Thyroid gland (tissue), 4 donors: ENCODE measurements around the gene KIF13A.

Source experiments
- POLR2A ChIP-seq, 2 donors: fragments of 450-650 bp; IDR thresholded peaks; one replicate each; pipeline ENCODE4 v1.6.1; 2017; ENCODE audit warnings: antibody characterized with exemption in 2 of 2, mild to moderate bottlenecking in 2 of 2, moderate library complexity in 1 of 2
- TF ChIP-seq, protein P1 (sequence below), 6 experiments: fragments of 200-600 bp in 3 of 6; fragments of 450-650 bp in 3 of 6; sonication (generic) in 3 of 6; IDR thresholded peaks; one replicate each; pipeline ENCODE4 v1.5.1; 2016 to 2019; ENCODE audit warnings: antibody characterized with exemption in 6 of 6, mild to moderate bottlenecking in 2 of 6, inconsistent platforms in 1 of 6, moderate library complexity in 1 of 6

- TF ChIP-seq, protein P1, sequence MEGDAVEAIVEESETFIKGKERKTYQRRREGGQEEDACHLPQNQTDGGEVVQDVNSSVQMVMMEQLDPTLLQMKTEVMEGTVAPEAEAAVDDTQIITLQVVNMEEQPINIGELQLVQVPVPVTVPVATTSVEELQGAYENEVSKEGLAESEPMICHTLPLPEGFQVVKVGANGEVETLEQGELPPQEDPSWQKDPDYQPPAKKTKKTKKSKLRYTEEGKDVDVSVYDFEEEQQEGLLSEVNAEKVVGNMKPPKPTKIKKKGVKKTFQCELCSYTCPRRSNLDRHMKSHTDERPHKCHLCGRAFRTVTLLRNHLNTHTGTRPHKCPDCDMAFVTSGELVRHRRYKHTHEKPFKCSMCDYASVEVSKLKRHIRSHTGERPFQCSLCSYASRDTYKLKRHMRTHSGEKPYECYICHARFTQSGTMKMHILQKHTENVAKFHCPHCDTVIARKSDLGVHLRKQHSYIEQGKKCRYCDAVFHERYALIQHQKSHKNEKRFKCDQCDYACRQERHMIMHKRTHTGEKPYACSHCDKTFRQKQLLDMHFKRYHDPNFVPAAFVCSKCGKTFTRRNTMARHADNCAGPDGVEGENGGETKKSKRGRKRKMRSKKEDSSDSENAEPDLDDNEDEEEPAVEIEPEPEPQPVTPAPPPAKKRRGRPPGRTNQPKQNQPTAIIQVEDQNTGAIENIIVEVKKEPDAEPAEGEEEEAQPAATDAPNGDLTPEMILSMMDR (IDR thresholded peaks at IDR 0.05) = no peak
- TF ChIP-seq POLR2A (IDR thresholded peaks at IDR 0.05) = no peak
Observed at GRCh38 chr6:17912521-17912920, 74.9 kb downstream of the KIF13A start.
